ENCODE results near the gene GRIN3B. TPM values are rescaled to one million over a fixed set of nuclear protein-coding genes. Genes with fewer than 3 reads are reported as not detected.
A peak's percentile ranks its signal among the peaks of the same experiment; 100 is the strongest.

Gene GRIN3B
- total and polyA plus RNA-seq, 9 of the 15 experiments (the other 6 are each of a cell fraction or from before 2014, with no cell fraction given): 0.06 to 0.95 (median 0.19) TPM; not detected in 6

DNA sequence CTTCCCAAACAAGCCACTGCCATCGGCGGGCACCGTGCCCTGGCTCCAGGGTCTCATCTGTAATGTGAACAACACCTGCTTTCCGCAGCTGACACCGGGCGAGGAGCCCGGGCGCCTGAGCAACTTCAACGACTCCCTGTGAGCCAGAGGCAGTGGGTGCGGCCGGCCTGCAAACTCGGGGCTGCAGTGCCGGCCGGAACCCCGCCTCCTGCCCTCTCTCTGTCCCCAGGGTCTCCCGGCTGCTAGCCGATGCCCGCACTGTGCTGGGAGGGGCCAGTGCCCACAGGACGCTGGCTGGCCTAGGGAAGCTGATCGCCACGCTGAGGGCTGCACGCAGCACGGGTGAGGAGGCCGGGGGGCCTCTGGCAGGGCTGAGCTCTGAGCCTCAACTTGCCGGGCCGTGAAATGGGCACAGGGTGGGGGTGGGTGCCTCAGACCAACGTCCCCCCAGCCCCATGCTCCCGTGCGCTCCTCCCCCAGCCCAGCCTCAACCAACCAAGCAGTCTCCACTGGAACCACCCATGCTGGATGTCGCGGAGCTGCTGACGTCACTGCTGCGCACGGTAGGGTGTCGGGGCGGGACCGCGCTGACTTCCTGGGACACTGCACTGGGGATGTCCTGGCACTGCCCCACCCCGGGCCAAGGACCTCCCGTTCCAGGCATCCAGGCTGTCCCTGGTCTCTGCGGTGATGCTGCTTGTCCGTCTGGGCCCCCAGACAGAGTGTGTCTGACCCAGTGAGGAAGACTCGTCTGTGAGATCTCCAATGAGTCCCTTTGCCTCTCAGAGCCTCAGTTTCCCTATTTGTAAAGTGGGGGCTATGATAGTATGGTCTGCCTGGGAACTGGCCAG lies 41.8 kb downstream of the GRIN3B start (continued):
- TF ChIP-seq, protein P1, sequence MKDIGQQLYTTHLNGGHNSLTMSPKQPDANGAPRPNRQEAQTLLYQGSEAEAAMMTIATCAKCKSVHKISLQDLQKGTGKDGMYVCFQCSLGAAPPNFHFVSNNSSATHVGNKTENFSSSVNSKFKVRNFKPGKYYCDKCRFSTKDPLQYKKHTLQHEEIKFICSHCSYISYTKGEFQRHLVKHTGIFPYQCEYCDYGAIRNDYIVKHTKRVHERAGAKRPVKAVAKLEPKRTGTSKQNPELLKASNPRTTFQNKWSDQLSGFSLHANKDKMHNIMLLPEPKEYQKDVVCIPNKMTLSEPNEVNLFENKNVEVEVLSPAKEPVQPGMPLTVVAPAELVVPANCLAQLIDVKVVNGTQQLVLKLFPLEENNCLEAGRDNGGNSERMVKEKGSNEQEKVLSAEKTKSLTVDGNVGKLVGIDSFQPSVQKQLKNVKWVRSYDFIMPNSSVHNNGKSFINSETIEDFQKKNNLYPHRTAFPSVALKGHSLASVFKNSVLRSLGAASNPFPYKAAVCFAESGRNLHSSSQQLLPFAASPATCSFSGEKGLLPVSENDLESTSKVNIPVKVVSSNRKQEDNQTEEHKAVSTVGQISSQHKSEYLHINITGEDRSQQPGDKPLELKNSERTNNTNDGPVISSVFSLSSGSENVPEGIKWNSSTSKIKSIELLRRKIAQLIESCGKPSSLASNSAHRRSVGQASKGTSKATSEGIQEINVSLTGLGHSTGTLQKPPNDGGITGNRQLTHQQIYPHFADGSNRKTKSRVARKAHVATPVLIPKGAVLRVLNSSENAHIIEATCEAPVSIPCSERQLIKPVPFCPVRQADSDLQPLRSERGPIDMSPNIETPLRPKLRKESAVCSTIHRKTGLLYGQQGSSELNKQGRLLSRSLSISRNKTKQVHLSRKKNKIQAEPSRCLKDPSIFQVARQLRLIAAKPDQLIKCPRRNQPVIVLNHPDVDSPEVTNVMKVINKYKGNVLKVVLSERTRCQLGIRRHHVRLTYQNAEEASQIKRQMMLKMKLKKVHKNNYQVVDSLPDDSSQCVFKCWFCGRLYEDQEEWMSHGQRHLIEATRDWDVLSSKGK (CRISPR knock-in tag; IDR thresholded peaks at IDR 0.05): no peak
- no peak for TF ChIP-seq TAF15 (IDR thresholded peaks at IDR 0.05; ENCODE audit: low read depth, low read length)
- no peak for TF ChIP-seq RBM34 (IDR thresholded peaks at IDR 0.05; ENCODE audit: borderline replicate concordance, insufficient read depth, low read length)
- 0 out of 4 replicates have a peak, but pooled peaks of 1 of the 2 experiments have one; percentile 27 for TF ChIP-seq TRIM24 (IDR thresholded peaks at IDR 0.05)
- TF ChIP-seq, protein P2, sequence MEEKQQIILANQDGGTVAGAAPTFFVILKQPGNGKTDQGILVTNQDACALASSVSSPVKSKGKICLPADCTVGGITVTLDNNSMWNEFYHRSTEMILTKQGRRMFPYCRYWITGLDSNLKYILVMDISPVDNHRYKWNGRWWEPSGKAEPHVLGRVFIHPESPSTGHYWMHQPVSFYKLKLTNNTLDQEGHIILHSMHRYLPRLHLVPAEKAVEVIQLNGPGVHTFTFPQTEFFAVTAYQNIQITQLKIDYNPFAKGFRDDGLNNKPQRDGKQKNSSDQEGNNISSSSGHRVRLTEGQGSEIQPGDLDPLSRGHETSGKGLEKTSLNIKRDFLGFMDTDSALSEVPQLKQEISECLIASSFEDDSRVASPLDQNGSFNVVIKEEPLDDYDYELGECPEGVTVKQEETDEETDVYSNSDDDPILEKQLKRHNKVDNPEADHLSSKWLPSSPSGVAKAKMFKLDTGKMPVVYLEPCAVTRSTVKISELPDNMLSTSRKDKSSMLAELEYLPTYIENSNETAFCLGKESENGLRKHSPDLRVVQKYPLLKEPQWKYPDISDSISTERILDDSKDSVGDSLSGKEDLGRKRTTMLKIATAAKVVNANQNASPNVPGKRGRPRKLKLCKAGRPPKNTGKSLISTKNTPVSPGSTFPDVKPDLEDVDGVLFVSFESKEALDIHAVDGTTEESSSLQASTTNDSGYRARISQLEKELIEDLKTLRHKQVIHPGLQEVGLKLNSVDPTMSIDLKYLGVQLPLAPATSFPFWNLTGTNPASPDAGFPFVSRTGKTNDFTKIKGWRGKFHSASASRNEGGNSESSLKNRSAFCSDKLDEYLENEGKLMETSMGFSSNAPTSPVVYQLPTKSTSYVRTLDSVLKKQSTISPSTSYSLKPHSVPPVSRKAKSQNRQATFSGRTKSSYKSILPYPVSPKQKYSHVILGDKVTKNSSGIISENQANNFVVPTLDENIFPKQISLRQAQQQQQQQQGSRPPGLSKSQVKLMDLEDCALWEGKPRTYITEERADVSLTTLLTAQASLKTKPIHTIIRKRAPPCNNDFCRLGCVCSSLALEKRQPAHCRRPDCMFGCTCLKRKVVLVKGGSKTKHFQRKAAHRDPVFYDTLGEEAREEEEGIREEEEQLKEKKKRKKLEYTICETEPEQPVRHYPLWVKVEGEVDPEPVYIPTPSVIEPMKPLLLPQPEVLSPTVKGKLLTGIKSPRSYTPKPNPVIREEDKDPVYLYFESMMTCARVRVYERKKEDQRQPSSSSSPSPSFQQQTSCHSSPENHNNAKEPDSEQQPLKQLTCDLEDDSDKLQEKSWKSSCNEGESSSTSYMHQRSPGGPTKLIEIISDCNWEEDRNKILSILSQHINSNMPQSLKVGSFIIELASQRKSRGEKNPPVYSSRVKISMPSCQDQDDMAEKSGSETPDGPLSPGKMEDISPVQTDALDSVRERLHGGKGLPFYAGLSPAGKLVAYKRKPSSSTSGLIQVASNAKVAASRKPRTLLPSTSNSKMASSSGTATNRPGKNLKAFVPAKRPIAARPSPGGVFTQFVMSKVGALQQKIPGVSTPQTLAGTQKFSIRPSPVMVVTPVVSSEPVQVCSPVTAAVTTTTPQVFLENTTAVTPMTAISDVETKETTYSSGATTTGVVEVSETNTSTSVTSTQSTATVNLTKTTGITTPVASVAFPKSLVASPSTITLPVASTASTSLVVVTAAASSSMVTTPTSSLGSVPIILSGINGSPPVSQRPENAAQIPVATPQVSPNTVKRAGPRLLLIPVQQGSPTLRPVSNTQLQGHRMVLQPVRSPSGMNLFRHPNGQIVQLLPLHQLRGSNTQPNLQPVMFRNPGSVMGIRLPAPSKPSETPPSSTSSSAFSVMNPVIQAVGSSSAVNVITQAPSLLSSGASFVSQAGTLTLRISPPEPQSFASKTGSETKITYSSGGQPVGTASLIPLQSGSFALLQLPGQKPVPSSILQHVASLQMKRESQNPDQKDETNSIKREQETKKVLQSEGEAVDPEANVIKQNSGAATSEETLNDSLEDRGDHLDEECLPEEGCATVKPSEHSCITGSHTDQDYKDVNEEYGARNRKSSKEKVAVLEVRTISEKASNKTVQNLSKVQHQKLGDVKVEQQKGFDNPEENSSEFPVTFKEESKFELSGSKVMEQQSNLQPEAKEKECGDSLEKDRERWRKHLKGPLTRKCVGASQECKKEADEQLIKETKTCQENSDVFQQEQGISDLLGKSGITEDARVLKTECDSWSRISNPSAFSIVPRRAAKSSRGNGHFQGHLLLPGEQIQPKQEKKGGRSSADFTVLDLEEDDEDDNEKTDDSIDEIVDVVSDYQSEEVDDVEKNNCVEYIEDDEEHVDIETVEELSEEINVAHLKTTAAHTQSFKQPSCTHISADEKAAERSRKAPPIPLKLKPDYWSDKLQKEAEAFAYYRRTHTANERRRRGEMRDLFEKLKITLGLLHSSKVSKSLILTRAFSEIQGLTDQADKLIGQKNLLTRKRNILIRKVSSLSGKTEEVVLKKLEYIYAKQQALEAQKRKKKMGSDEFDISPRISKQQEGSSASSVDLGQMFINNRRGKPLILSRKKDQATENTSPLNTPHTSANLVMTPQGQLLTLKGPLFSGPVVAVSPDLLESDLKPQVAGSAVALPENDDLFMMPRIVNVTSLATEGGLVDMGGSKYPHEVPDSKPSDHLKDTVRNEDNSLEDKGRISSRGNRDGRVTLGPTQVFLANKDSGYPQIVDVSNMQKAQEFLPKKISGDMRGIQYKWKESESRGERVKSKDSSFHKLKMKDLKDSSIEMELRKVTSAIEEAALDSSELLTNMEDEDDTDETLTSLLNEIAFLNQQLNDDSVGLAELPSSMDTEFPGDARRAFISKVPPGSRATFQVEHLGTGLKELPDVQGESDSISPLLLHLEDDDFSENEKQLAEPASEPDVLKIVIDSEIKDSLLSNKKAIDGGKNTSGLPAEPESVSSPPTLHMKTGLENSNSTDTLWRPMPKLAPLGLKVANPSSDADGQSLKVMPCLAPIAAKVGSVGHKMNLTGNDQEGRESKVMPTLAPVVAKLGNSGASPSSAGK (IDR thresholded peaks at IDR 0.05): no peak
- peak; percentile 39 for TF ChIP-seq POLR2B (IDR thresholded peaks at IDR 0.05; ENCODE audit: low read depth, partially characterized antibody)
- TF ChIP-seq TARDBP (IDR thresholded peaks at IDR 0.05): no peak
- TF ChIP-seq NFXL1 (CRISPR knock-in tag; IDR thresholded peaks at IDR 0.05): no peak
- no peak for TF ChIP-seq SNRNP70 (optimal IDR thresholded peaks at IDR 0.05; ENCODE audit: low read depth, low read length)
- TF ChIP-seq NELFE (IDR thresholded peaks at IDR 0.05; ENCODE audit: insufficient read depth, insufficient read length): no peak
- TF ChIP-seq ZBTB17 (CRISPR knock-in tag; IDR thresholded peaks at IDR 0.05): no peak

Data from K562 (cell line).